A549 (cell line): ENCODE results near the gene FRY. TPM values are rescaled to one million over a fixed set of nuclear protein-coding genes. Genes with fewer than 3 reads are reported as not detected.

Experiments
- ATAC-seq, 2 experiments: fragments of 200-7000 bp in 1 of 2; fragments of >200 bp in 1 of 2; cut with Nextera tagmentation in 1 of 2; cut with Tn5 transposase in 1 of 2; 3 replicates each; pipeline versions ENCODE4 v1.8.0 to v1.9.1; 2018 to 2020; ENCODE audit warnings: mild to moderate bottlenecking in 1 of 2, moderate library complexity in 1 of 2
- CTCF ChIA-PET: fragments of 300-600 bp; sonication (Branson Sonifier 250); formaldehyde crosslinking; extraction: SDS; loops from one replicate; lab custom pipeline; 2021; ENCODE audit warnings: antibody characterized with exemption, inconsistent platforms; lab: Yijun Ruan, JAX
- POLR2A ChIA-PET: fragments of 350-600 bp; formaldehyde crosslinking; extraction: SDS; loops from one replicate; lab custom pipeline; 2021; ENCODE audit warnings: antibody characterized with exemption, inconsistent platforms; lab: Yijun Ruan, JAX
- DNase-seq, 2 experiments: peaks; one replicate each; pipeline versions ENCODE4 v3.0.0 to v3.0.0-alpha.2; 2011 to 2016; ENCODE audit warnings: low read depth in 1 of 2, low spot score in 1 of 2
- FAIRE-seq: peaks from 2 replicates; lab custom pipeline; 2011; peaks lifted over from hg19 to GRCh38; lab: Jason Lieb, UNC
- H3K27ac ChIP-seq, 2 experiments: fragments of >200 bp; sonication (Bioruptor Twin); formaldehyde crosslinking; 3 replicates each; pipeline ENCODE4 v1.5.1; 2016 to 2017
- H3K4me1 ChIP-seq: fragments of >200 bp; sonication (Bioruptor Twin); formaldehyde crosslinking; 3 replicates; pipeline ENCODE4 v1.6.1; 2016
- H3K4me2 ChIP-seq: fragments of >200 bp; sonication (Bioruptor Twin); formaldehyde crosslinking; 3 replicates; pipeline ENCODE4 v1.6.1; 2016
- H3K4me3 ChIP-seq: fragments of >200 bp; sonication (Bioruptor Twin); formaldehyde crosslinking; 3 replicates; pipeline ENCODE4 v1.5.1; 2016
- H3K9me3 ChIP-seq: fragments of >200 bp; sonication (Bioruptor Twin); formaldehyde crosslinking; 3 replicates; pipeline ENCODE4 v1.6.1; 2016
- CBX2 ChIP-seq: fragments of 200-600 bp; sonication (generic); IDR thresholded peaks from 2 replicates; pipeline ENCODE4 v1.6.1; 2016; ENCODE audit warnings: low read depth, mild to moderate bottlenecking, borderline replicate concordance
- CBX8 ChIP-seq: fragments of 200-600 bp; sonication (generic); IDR thresholded peaks from 2 replicates; pipeline ENCODE4 v1.6.1; 2016
- CEBPB ChIP-seq, 2 experiments: fragments of >200 bp in 1 of 2; sonication (Bioruptor Twin) in 1 of 2; formaldehyde crosslinking in 1 of 2; IDR thresholded peaks; 2 replicates each; pipeline ENCODE4 v1.6.1; 2012 to 2016
- ESRRA ChIP-seq: fragments of 150-350 bp; IDR thresholded peaks from 2 replicates; pipeline ENCODE4 v1.6.1; 2014; ENCODE audit warnings: mild to moderate bottlenecking, low read length, borderline replicate concordance
- HDAC2 ChIP-seq: fragments of 200-600 bp; sonication (generic); IDR thresholded peaks from 2 replicates; pipeline ENCODE4 v1.6.1; 2016
- HOXB13 ChIP-seq: fragments of 250-450 bp; sonication (Bioruptor Pico); IDR thresholded peaks from 2 replicates; pipeline ENCODE4 v1.5.0; 2020; ENCODE audit warnings: low read depth, mild to moderate bottlenecking, moderate library complexity
- KDM1A ChIP-seq: fragments of 200-600 bp; sonication (generic); IDR thresholded peaks from 2 replicates; pipeline ENCODE4 v1.6.1; 2016; ENCODE audit warnings: low read depth, mild to moderate bottlenecking
- MYC ChIP-seq: IDR thresholded peaks from 2 replicates; pipeline ENCODE4 v1.6.1; 2012; ENCODE audit warnings: mild to moderate bottlenecking, inconsistent platforms, low read length, improper control_type of control experiment, borderline replicate concordance
- NPAS2 ChIP-seq: fragments of 250-450 bp; sonication (Bioruptor Pico); IDR thresholded peaks from 2 replicates; pipeline ENCODE4 v1.8.0; 2022; ENCODE audit warnings: mild to moderate bottlenecking, moderate library complexity, borderline replicate concordance
- POLR2AphosphoS2 ChIP-seq: conservative IDR thresholded peaks from 2 replicates; pipeline ENCODE4 v1.6.1; 2012; ENCODE audit warnings: low read length, improper control_type of control experiment, inconsistent platforms
- RARB ChIP-seq: fragments of 250-450 bp; sonication (Bioruptor Pico); IDR thresholded peaks from 2 replicates; pipeline ENCODE4 v1.8.0; 2021; ENCODE audit warnings: mild to moderate bottlenecking, moderate library complexity
- RCOR1 ChIP-seq: fragments of 150-350 bp; IDR thresholded peaks from 2 replicates; pipeline ENCODE4 v1.6.1; 2014; ENCODE audit warnings: antibody characterized with exemption, low read length, low read depth
- RNF2 ChIP-seq: fragments of 200-600 bp; sonication (generic); IDR thresholded peaks from 2 replicates; pipeline ENCODE4 v1.6.1; 2016; ENCODE audit warnings: low read depth, mild to moderate bottlenecking, antibody characterized with exemption, moderate library complexity, borderline replicate concordance
- TFCP2L1 ChIP-seq: fragments of 250-450 bp; sonication (Bioruptor Pico); IDR thresholded peaks from 2 replicates; pipeline ENCODE4 v1.5.0; 2021; ENCODE audit warnings: mild to moderate bottlenecking
- ZC3H11A ChIP-seq: fragments of 450-650 bp; IDR thresholded peaks from 2 replicates; pipeline ENCODE4 v1.6.1; 2014; ENCODE audit warnings: antibody characterized with exemption, mild to moderate bottlenecking
- WGBS: methylation state at CpG from one replicate; pipeline ENCODE4 v1.1.6; 2017; ENCODE audit errors: missing lambda C conversion rate; 5-methylcytosine and 5-hydroxymethylcytosine counted together
- polyA plus RNA-seq, 4 experiments: library from polyadenylated mRNA; depleted of rRNA in 3 of 4; stranded (reverse); fragments of >200 nt; fragmentation: RNase III in 1 of 4; extraction: RNeasy Plus Mini Kit Qiagen cat#74134 plus additional on column Dnase treatment in 1 of 4; gene quantifications; 2 replicates in 3 of 4; 3 replicates in 1 of 4; pipeline ENCODE4 v1.2.3, GENCODE V29; 2011 to 2017
- TF ChIP-seq, protein P1 (sequence below): IDR thresholded peaks from 2 replicates; pipeline ENCODE4 v1.6.1; 2012
- TF ChIP-seq, protein P2 (sequence below): IDR thresholded peaks from 2 replicates; pipeline ENCODE4 v1.6.1; 2012; ENCODE audit warnings: low read depth, borderline replicate concordance
- TF ChIP-seq, protein P3 (sequence below): fragments of >200 bp; sonication (Bioruptor Twin); formaldehyde crosslinking; IDR thresholded peaks from 3 replicates; pipeline ENCODE4 v1.5.1; 2016
- TF ChIP-seq, protein P4 (sequence below): fragments of >200 bp; sonication (Bioruptor Twin); formaldehyde crosslinking; IDR thresholded peaks from 2 replicates; pipeline ENCODE4 v1.6.1; 2016

The FRY gene
- polyA plus RNA-seq, 2 of the 4 experiments (the other 2 are of a cell fraction): 0.08 to 0.26 TPM

DNA sequence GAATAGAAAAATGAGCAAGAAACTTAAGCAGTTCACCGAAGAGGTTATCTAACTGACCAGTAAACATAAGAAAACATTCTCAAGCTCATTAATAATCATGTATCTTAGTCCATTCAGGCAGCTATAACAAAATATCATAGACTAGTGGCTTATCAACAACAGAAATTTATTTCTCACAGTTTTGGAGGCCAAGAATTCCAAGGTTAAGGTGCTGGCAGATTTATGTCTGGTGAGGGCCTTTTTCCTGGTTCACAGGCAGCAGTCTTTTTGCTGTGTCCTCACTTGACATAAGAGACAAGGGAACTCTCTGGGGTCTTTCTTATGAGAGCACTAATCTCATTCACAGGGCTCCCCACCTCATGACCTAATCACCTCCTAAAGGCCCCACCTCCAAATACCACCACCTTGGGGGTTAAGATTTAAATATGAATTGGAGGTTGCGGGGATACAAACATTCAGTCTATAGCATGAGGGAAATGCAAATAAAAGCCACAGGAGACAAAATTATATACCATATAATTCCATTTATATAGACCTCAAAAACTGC is 160.0 kb downstream of the FRY start:
- CTCF ChIA-PET: interaction anchor here (2.0 kb wide), 1 partner anchor 27 kb away, joined by 4 read pairs; no protein-coding TSS in a partner anchor
- ATAC-seq: no peak
- Histone ChIP-seq H3K4me1 (no peaks in the 10 kb centered on the region), H3K27ac (no peak overlapping the region), H3K4me3 (no peak overlapping the region), H3K4me2 (no peak overlapping the region), H3K9me3 (no peaks in the 10 kb centered on the region)
- no peak for DNase-seq
- POLR2A ChIA-PET: no interaction called here
- 93% methylated on average over 2 of the region's 2 CpGs for WGBS
- TF ChIP-seq CEBPB (IDR thresholded peaks at IDR 0.05) (no peak), CBX8 (no peak), HOXB13 (CRISPR knock-in tag) (no peak), RCOR1 (no peak)
- FAIRE-seq: no peak

DNA sequence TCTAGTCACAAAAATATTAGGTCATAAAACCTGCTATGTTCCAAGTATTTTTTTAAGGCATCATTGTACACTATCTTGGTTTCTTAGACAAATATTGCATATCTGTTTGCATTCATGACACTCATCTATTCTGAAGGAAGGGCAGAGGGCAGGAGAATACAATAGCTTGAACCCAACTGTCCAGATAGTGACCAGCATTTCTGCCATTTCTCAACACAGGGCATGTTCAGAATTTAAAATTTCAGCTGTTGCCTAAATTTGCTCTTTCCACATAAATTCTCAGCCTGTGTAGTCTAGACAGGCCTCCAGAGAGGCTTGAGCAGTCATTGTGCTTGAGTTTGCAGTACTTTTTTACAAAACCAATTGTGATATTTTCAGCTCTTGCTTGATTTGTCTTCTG is 164.1 kb downstream of the FRY start:
- H3K4me1 ChIP-seq: no peaks in the 10 kb centered on the region
- H3K4me3 ChIP-seq: no peak overlapping the region
- CTCF ChIA-PET: interaction anchor here (0.7 kb wide), 1 partner anchor 31 kb away, joined by 3 read pairs; no protein-coding TSS in a partner anchor
- POLR2A ChIA-PET: no interaction called here
- DNase-seq (no peak), FAIRE-seq (no peak), ATAC-seq (no peak)
- no peaks in the 10 kb centered on the region for H3K9me3 ChIP-seq
- no peak overlapping the region for H3K4me2 ChIP-seq
- TF ChIP-seq CBX2 (no peak), RCOR1 (no peak), NPAS2 (CRISPR knock-in tag) (no peak), MYC (no peak), RARB (CRISPR knock-in tag) (no peak), ZC3H11A (no peak), TFCP2L1 (CRISPR knock-in tag) (no peak), ESRRA (no peak), CEBPB (IDR thresholded peaks at IDR 0.05) (no peak), KDM1A (no peak), RNF2 (no peak), HDAC2 (no peak)
- TF ChIP-seq, protein P1, sequence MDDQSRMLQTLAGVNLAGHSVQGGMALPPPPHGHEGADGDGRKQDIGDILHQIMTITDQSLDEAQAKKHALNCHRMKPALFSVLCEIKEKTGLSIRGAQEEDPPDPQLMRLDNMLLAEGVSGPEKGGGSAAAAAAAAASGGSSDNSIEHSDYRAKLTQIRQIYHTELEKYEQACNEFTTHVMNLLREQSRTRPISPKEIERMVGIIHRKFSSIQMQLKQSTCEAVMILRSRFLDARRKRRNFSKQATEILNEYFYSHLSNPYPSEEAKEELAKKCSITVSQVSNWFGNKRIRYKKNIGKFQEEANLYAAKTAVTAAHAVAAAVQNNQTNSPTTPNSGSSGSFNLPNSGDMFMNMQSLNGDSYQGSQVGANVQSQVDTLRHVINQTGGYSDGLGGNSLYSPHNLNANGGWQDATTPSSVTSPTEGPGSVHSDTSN: no peak
- TF ChIP-seq, protein P2, sequence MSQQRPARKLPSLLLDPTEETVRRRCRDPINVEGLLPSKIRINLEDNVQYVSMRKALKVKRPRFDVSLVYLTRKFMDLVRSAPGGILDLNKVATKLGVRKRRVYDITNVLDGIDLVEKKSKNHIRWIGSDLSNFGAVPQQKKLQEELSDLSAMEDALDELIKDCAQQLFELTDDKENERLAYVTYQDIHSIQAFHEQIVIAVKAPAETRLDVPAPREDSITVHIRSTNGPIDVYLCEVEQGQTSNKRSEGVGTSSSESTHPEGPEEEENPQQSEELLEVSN: no peak
- TF ChIP-seq, protein P3, sequence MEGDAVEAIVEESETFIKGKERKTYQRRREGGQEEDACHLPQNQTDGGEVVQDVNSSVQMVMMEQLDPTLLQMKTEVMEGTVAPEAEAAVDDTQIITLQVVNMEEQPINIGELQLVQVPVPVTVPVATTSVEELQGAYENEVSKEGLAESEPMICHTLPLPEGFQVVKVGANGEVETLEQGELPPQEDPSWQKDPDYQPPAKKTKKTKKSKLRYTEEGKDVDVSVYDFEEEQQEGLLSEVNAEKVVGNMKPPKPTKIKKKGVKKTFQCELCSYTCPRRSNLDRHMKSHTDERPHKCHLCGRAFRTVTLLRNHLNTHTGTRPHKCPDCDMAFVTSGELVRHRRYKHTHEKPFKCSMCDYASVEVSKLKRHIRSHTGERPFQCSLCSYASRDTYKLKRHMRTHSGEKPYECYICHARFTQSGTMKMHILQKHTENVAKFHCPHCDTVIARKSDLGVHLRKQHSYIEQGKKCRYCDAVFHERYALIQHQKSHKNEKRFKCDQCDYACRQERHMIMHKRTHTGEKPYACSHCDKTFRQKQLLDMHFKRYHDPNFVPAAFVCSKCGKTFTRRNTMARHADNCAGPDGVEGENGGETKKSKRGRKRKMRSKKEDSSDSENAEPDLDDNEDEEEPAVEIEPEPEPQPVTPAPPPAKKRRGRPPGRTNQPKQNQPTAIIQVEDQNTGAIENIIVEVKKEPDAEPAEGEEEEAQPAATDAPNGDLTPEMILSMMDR: no peak
- H3K27ac ChIP-seq: no peak overlapping the region

DNA sequence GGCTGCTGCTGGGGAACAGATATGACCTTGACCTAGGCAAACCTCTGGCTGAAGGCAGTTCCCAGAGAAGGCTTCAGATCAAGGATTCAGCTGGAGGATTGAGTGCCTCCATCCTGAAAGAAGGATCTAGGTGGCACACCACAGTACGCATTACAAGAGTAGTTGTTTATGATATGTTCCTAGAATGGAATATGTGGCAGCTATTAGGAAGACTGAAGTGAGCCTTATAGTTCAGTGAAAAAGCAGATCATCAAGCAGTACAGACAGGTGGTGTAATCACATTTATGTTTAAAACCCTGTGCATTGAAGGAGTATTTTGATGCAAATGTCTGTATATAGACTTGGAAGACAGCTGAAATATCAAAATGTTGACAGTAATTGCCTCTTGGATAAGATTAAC is 167.6 kb downstream of the FRY start:
- no peaks in the 10 kb centered on the region for H3K9me3 ChIP-seq
- no peak for DNase-seq
- WGBS: 100% methylated on average over 1 of the region's 1 CpG
- H3K27ac ChIP-seq: no peak overlapping the region
- H3K4me2 ChIP-seq: no peak overlapping the region
- no peak for ATAC-seq
- POLR2A ChIA-PET: no interaction called here
- TF ChIP-seq KDM1A (no peak), RCOR1 (no peak), RNF2 (no peak), POLR2AphosphoS2 (no peak), MYC (no peak)
- TF ChIP-seq, protein P4, sequence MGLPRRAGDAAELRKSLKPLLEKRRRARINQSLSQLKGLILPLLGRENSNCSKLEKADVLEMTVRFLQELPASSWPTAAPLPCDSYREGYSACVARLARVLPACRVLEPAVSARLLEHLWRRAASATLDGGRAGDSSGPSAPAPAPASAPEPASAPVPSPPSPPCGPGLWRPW: no peak
- no peaks in the 10 kb centered on the region for H3K4me1 ChIP-seq
- no peak overlapping the region for H3K4me3 ChIP-seq
- CTCF ChIA-PET: interaction anchor here (1.6 kb wide), 1 partner anchor 120 kb away, joined by 3 read pairs; no protein-coding TSS in a partner anchor
- FAIRE-seq: no peak
